H9 (cell line): ENCODE results near the gene THOC7. TPM values are rescaled to one million over a fixed set of nuclear protein-coding genes. Genes with fewer than 3 reads are reported as not detected.

Source experiments
- DNase-seq: peaks from one replicate; pipeline ENCODE4 v3.0.0-alpha.2; 2017
- H2AFZ ChIP-seq: one replicate; pipeline ENCODE4 v1.6.1; 2013; ENCODE audit warnings: mild to moderate bottlenecking, low read length, control low read depth, moderate library complexity
- H2AK5ac ChIP-seq: 2 replicates; pipeline ENCODE4 v1.6.1; 2013; ENCODE audit warnings: low read length, control low read depth, mixed read lengths; ENCODE audit not compliant: insufficient read length
- H2BK120ac ChIP-seq: one replicate; pipeline ENCODE4 v1.6.1; 2013; ENCODE audit warnings: low read depth, mild to moderate bottlenecking, low read length, control low read depth, inconsistent platforms; ENCODE audit not compliant: poor library complexity, severe bottlenecking
- H2BK12ac ChIP-seq: 2 replicates; pipeline ENCODE4 v1.6.1; 2013; ENCODE audit warnings: low read length, control low read depth, mixed read lengths, low read depth; ENCODE audit not compliant: insufficient read length
- H2BK15ac ChIP-seq: 2 replicates; pipeline ENCODE4 v1.6.1; 2013; ENCODE audit warnings: low read depth, low read length, control low read depth
- H2BK20ac ChIP-seq: one replicate; pipeline ENCODE4 v1.6.1; 2013; ENCODE audit warnings: low read depth, mild to moderate bottlenecking, low read length, control low read depth, inconsistent platforms; ENCODE audit not compliant: poor library complexity, severe bottlenecking
- H2BK5ac ChIP-seq: 2 replicates; pipeline ENCODE4 v1.6.1; 2013; ENCODE audit warnings: low read length, control low read depth, mixed read lengths; ENCODE audit not compliant: insufficient read length
- H3K14ac ChIP-seq: 2 replicates; pipeline ENCODE4 v1.6.1; 2013; ENCODE audit warnings: low read length, control low read depth; ENCODE audit not compliant: insufficient read depth
- H3K18ac ChIP-seq: 2 replicates; pipeline ENCODE4 v1.6.1; 2013; ENCODE audit warnings: low read depth, mild to moderate bottlenecking, mixed read lengths, low read length, control low read depth; ENCODE audit not compliant: insufficient read length
- H3K23ac ChIP-seq: 2 replicates; pipeline ENCODE4 v1.6.1; 2013; ENCODE audit warnings: low read length, control low read depth, mixed read lengths, low read depth; ENCODE audit not compliant: insufficient read length
- H3K23me2 ChIP-seq: 2 replicates; pipeline ENCODE4 v1.6.1; 2013; ENCODE audit warnings: low read depth, mild to moderate bottlenecking, mixed read lengths, low read length, control low read depth; ENCODE audit not compliant: insufficient read length, poor library complexity, severe bottlenecking
- H3K27ac ChIP-seq: 2 replicates; pipeline ENCODE4 v1.5.1; 2013; ENCODE audit warnings: low read length, control low read depth, mixed read lengths, low read depth; ENCODE audit not compliant: insufficient read length
- H3K27me3 ChIP-seq: 2 replicates; pipeline ENCODE4 v1.6.1; 2013; ENCODE audit warnings: low read length, control low read depth, inconsistent platforms; ENCODE audit not compliant: insufficient read depth
- H3K4ac ChIP-seq: 2 replicates; pipeline ENCODE4 v1.6.1; 2013; ENCODE audit warnings: low read depth, mild to moderate bottlenecking, control low read depth, inconsistent platforms, low read length, moderate library complexity
- H3K4me1 ChIP-seq: 2 replicates; pipeline ENCODE4 v1.6.1; 2013; ENCODE audit warnings: low read length, control low read depth, inconsistent platforms; ENCODE audit not compliant: insufficient read depth
- H3K4me2 ChIP-seq: 2 replicates; pipeline ENCODE4 v1.6.1; 2013; ENCODE audit warnings: low read length, control low read depth, mixed read lengths; ENCODE audit not compliant: insufficient read length, insufficient read depth
- H3K56ac ChIP-seq: 2 replicates; pipeline ENCODE4 v1.6.1; 2013; ENCODE audit warnings: low read depth, mild to moderate bottlenecking, mixed read lengths, low read length, control low read depth; ENCODE audit not compliant: insufficient read length
- H3K79me1 ChIP-seq: 2 replicates; pipeline ENCODE4 v1.6.1; 2013; ENCODE audit warnings: low read depth, mild to moderate bottlenecking, moderate library complexity, low read length, control low read depth, inconsistent platforms; ENCODE audit not compliant: insufficient read depth, poor library complexity, severe bottlenecking
- H3K79me2 ChIP-seq: 2 replicates; pipeline ENCODE4 v1.6.1; 2013; ENCODE audit warnings: low read length, control low read depth, inconsistent platforms; ENCODE audit not compliant: insufficient read depth
- H3K9ac ChIP-seq: 2 replicates; pipeline ENCODE4 v1.6.1; 2013; ENCODE audit warnings: low read length, control low read depth, mixed read lengths; ENCODE audit not compliant: insufficient read length; ENCODE audit errors: extremely low read depth
- H3K9me3 ChIP-seq: one replicate; pipeline ENCODE4 v1.6.1; 2013; ENCODE audit warnings: low read depth, low read length, inconsistent platforms; ENCODE audit not compliant: control insufficient read depth
- H3T11ph ChIP-seq: one replicate; pipeline ENCODE4 v1.6.1; 2013; ENCODE audit warnings: mild to moderate bottlenecking, low read length, control low read depth, inconsistent platforms
- H4K20me1 ChIP-seq: one replicate; pipeline ENCODE4 v1.6.1; 2013; ENCODE audit not compliant: control insufficient read depth, insufficient read length, insufficient read depth
- H4K5ac ChIP-seq: 2 replicates; pipeline ENCODE4 v1.6.1; 2013; ENCODE audit warnings: low read depth, mild to moderate bottlenecking, mixed read lengths, low read length, control low read depth; ENCODE audit not compliant: insufficient read length
- H4K8ac ChIP-seq: replicated peaks from 2 replicates; pipeline ENCODE4 v1.6.1; 2013; ENCODE audit warnings: low read length, control low read depth, mixed read lengths, low read depth; ENCODE audit not compliant: insufficient read length
- H4K91ac ChIP-seq: 2 replicates; pipeline ENCODE4 v1.6.1; 2013; ENCODE audit warnings: low read depth, mild to moderate bottlenecking, moderate library complexity, mixed read lengths, low read length, control low read depth; ENCODE audit not compliant: insufficient read length
- H3K27ac Mint-ChIP-seq, 3 experiments: 2 replicates in 2 of 3; 3 replicates in 1 of 3; pipeline ENCODE4 v1.8.0; 2020 to 2021; ENCODE audit warnings: mixed read lengths in 3 of 3, mild to moderate bottlenecking in 1 of 3, moderate library complexity in 1 of 3
- H3K27me3 Mint-ChIP-seq: 2 replicates; pipeline ENCODE4 v1.8.0; 2021; ENCODE audit warnings: low read depth, mild to moderate bottlenecking, moderate library complexity, mixed read lengths
- H3K36me3 Mint-ChIP-seq, 3 experiments: 2 replicates in 2 of 3; 3 replicates in 1 of 3; pipeline ENCODE4 v1.8.0; 2020 to 2021; ENCODE audit warnings: low read depth in 3 of 3, mixed read lengths in 3 of 3; ENCODE audit not compliant: insufficient read depth in 1 of 3
- H3K4me1 Mint-ChIP-seq, 2 experiments: 2 replicates each; pipeline ENCODE4 v1.8.0; 2020; ENCODE audit warnings: mixed read lengths in 2 of 2
- H3K4me3 Mint-ChIP-seq, 2 experiments: 2 replicates in 1 of 2; 3 replicates in 1 of 2; pipeline ENCODE4 v1.8.0; 2020 to 2021; ENCODE audit warnings: mild to moderate bottlenecking in 2 of 2, mixed read lengths in 2 of 2, moderate library complexity in 1 of 2
- H3K9me3 Mint-ChIP-seq, 2 experiments: 2 replicates in 1 of 2; 3 replicates in 1 of 2; pipeline ENCODE4 v1.8.0; 2020; ENCODE audit warnings: mild to moderate bottlenecking in 2 of 2, mixed read lengths in 2 of 2, moderate library complexity in 1 of 2
- CTCF ChIP-seq: fragments of 200-600 bp; sonication (generic); conservative IDR thresholded peaks from 3 replicates; pipeline ENCODE4 v1.8.0; 2021; ENCODE audit warnings: antibody characterized with exemption, mild to moderate bottlenecking
- WGBS: extraction: QIAGEN DNeasy Blood & Tissue Kit; methylation state at CpG from one replicate; pipeline ENCODE4 v1.1.7; 2013; ENCODE audit warnings: missing lambda C conversion rate, low lambda C conversion rate, mixed read lengths; ENCODE audit not compliant: insufficient read length; ENCODE audit errors: extremely low coverage; 5-methylcytosine and 5-hydroxymethylcytosine counted together
- total RNA-seq: library from RNA; stranded (reverse); gene quantifications from 2 replicates; pipeline ENCODE4 v1.2.1, GENCODE V29; 2021

The THOC7 gene
- total RNA-seq, 1 experiment from 2014 or later = 63.3 TPM

- Histone ChIP-seq H2BK5ac (no peak overlapping the region), H3K14ac (no peak overlapping the region), H4K5ac (no peak overlapping the region), H3K4me1 (peaks cover 4% of the 10 kb centered on the region; the same call in 1 of the 2 replicates), H2BK15ac (no peak overlapping the region), H3T11ph (no peak overlapping the region), H2BK12ac (no peak overlapping the region), H3K9ac (no peak overlapping the region), H2AFZ (no peak overlapping the region), H3K79me2 (peaks cover 2% of the 10 kb centered on the region; the same call in 1 of the 2 replicates), H4K91ac (no peak overlapping the region), H3K79me1 (no peaks in the 10 kb centered on the region), H3K56ac (no peak overlapping the region), H2BK20ac (no peak overlapping the region), H3K27me3 (no peaks in the 10 kb centered on the region), H3K4ac (no peak overlapping the region), H2BK120ac (no peak overlapping the region), H2AK5ac (no peak overlapping the region), H3K27ac (no peak overlapping the region), H3K23me2 (no peaks in the 10 kb centered on the region), H3K4me2 (no peak overlapping the region), H3K18ac (no peak overlapping the region), H3K23ac (no peak overlapping the region), H3K9me3 (no peaks in the 10 kb centered on the region), H4K8ac (no peak overlapping the region), H4K20me1 (no peaks in the 10 kb centered on the region)
- H3K4me1 Mint-ChIP-seq = peaks cover 48 to 50% of the 10 kb centered on the region in 2 experiments
- H3K36me3 Mint-ChIP-seq = no peaks in the 10 kb centered on the region; a peak in 2 of 7 replicates
- no peaks in the 10 kb centered on the region for H3K9me3 Mint-ChIP-seq
- no peak overlapping the region for H3K4me3 Mint-ChIP-seq
- no peak for TF ChIP-seq CTCF
- no CpG with 5 or more reads among the region's 3 CpGs for WGBS
- H3K27ac Mint-ChIP-seq = no peak overlapping the region
- H3K27me3 Mint-ChIP-seq = no peaks in the 10 kb centered on the region
- DNase-seq = no peak
These were observed 12.3 kb downstream of the THOC7 start for GRCh38 chr3:63851287-63851686.
